Gastroesophageal sphincter (tissue), 3 donors: ENCODE measurements around the gene WDR46.

ENCODE experiments used
- EP300 ChIP-seq: sonication (generic); formaldehyde crosslinking; IDR thresholded peaks from one replicate; pipeline ENCODE4 v1.6.1; 2017; ENCODE audit warnings: antibody characterized with exemption, mild to moderate bottlenecking
- POLR2A ChIP-seq, 2 donors: fragments of 450-650 bp; IDR thresholded peaks; one replicate each; pipeline ENCODE4 v1.6.1; 2017; ENCODE audit warnings: antibody characterized with exemption in 2 of 2, mild to moderate bottlenecking in 2 of 2, moderate library complexity in 1 of 2
- TF ChIP-seq, protein P1 (sequence below), 4 experiments: fragments of 200-600 bp in 2 of 4; fragments of 450-650 bp in 2 of 4; sonication (generic) in 1 of 4; IDR thresholded peaks; one replicate each; pipeline ENCODE4 v1.5.1; 2017 to 2019; ENCODE audit warnings: antibody characterized with exemption in 4 of 4, mild to moderate bottlenecking in 2 of 4, moderate library complexity in 2 of 4

DNA sequence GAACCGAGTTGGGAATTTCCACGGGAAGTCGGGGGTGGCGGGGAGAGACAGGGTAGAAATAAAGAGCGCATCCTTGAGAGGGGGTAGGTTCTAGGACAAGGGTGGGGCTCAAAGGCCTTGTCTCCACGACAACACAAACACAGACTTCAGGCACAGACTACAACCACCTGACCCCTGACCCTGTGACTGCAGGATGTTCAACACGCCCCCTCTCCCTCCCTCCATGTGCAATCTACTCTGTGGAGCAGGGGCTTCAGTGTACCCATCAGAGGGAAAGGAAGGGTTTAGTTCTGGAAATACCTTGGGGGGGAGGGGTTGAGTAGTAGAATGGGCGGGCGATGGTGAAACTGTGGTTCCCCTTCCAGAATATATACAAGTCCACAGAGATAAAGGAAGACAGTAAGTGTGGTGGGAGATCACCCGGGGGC is 25.5 kb upstream of the WDR46 start:
- TF ChIP-seq EP300 (no peak), POLR2A (IDR thresholded peaks at IDR 0.05) (no peak)
- TF ChIP-seq, protein P1, sequence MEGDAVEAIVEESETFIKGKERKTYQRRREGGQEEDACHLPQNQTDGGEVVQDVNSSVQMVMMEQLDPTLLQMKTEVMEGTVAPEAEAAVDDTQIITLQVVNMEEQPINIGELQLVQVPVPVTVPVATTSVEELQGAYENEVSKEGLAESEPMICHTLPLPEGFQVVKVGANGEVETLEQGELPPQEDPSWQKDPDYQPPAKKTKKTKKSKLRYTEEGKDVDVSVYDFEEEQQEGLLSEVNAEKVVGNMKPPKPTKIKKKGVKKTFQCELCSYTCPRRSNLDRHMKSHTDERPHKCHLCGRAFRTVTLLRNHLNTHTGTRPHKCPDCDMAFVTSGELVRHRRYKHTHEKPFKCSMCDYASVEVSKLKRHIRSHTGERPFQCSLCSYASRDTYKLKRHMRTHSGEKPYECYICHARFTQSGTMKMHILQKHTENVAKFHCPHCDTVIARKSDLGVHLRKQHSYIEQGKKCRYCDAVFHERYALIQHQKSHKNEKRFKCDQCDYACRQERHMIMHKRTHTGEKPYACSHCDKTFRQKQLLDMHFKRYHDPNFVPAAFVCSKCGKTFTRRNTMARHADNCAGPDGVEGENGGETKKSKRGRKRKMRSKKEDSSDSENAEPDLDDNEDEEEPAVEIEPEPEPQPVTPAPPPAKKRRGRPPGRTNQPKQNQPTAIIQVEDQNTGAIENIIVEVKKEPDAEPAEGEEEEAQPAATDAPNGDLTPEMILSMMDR (IDR thresholded peaks at IDR 0.05), result no peak
